PC-3 (cell line): Measurements from ENCODE around the gene TPRKB. TPM values are rescaled to one million over a fixed set of nuclear protein-coding genes. Genes with fewer than 3 reads are reported as not detected.
"Not testable (repeated sequence)": the region's sequence is repeated elsewhere in the genome, so short reads cannot be mapped to it uniquely, and the experiment has no call there.

Experiments used
- ATAC-seq: fragments of 200-7000 bp; cut with Tn5 transposase; 2 replicates; pipeline ENCODE4 v1.9.1; 2020; ENCODE audit warnings: mild to moderate bottlenecking, moderate library complexity
- BruUV-seq: library from RNA; stranded (reverse); fragments of 400-500 nt; replicated peaks from 2 replicates; lab custom pipeline; 2021; lab: Mats Ljungman, UMichigan
- CTCF ChIA-PET: fragments of 300-600 bp; sonication (Branson Sonifier 250); formaldehyde crosslinking; loops from one replicate; lab custom pipeline; 2022; ENCODE audit warnings: antibody characterized with exemption; lab: Charles Lee
- POLR2A ChIA-PET: fragments of 300-600 bp; sonication (Branson Sonifier 250); formaldehyde crosslinking; loops from one replicate; lab custom pipeline; 2022; ENCODE audit warnings: antibody characterized with exemption; ENCODE audit not compliant: unreplicated experiment; lab: Charles Lee
- DNase-seq: peaks from one replicate; pipeline ENCODE4 v3.0.0-alpha.2; 2015
- H2AFZ ChIP-seq: fragments of 300-600 bp; sonication (generic); 2 replicates; pipeline ENCODE4 v1.6.0; 2016; ENCODE audit warnings: antibody characterized with exemption, low read length
- H3F3A ChIP-seq: fragments of 300-600 bp; sonication (generic); one replicate; pipeline ENCODE4 v1.6.0; 2017; ENCODE audit warnings: antibody characterized with exemption, low read length, control low read depth, mild to moderate bottlenecking; ENCODE audit not compliant: unreplicated experiment
- H3K27ac ChIP-seq: fragments of 300-600 bp; sonication (generic); 2 replicates; pipeline ENCODE4 v1.5.1; 2016; ENCODE audit warnings: mild to moderate bottlenecking, low read length
- H3K27me3 ChIP-seq: fragments of 300-600 bp; sonication (generic); 2 replicates; pipeline ENCODE4 v1.6.1; 2016; ENCODE audit warnings: low read length, mixed read lengths
- H3K36me3 ChIP-seq: fragments of 300-600 bp; sonication (generic); 2 replicates; pipeline ENCODE4 v1.6.1; 2016; ENCODE audit warnings: low read depth, mixed run types, low read length, mixed read lengths
- H3K4me1 ChIP-seq: fragments of 300-600 bp; sonication (generic); 2 replicates; pipeline ENCODE4 v1.5.1; 2016; ENCODE audit warnings: low read length; ENCODE audit not compliant: insufficient read depth
- H3K4me2 ChIP-seq: fragments of 300-600 bp; sonication (generic); 2 replicates; pipeline ENCODE4 v1.6.0; 2016; ENCODE audit warnings: low read length
- H3K4me3 ChIP-seq: fragments of 300-600 bp; sonication (generic); 2 replicates; pipeline ENCODE4 v1.5.1; 2016; ENCODE audit warnings: mild to moderate bottlenecking, low read length, mixed read lengths
- H3K79me2 ChIP-seq: fragments of 300-600 bp; sonication (generic); 2 replicates; pipeline ENCODE4 v1.6.1; 2017; ENCODE audit warnings: low read length, mixed read lengths
- H3K9ac ChIP-seq: fragments of 300-600 bp; sonication (generic); 2 replicates; pipeline ENCODE4 v1.6.0; 2016; ENCODE audit warnings: mild to moderate bottlenecking, low read length
- H3K9me2 ChIP-seq: fragments of 300-600 bp; sonication (generic); replicated peaks from 2 replicates; pipeline ENCODE4 v1.6.1; 2016; ENCODE audit warnings: mixed run types, low read length, mixed read lengths
- H3K9me3 ChIP-seq: fragments of 300-600 bp; sonication (generic); 2 replicates; pipeline ENCODE4 v1.6.1; 2016; ENCODE audit warnings: low read length, mixed read lengths
- H4K20me1 ChIP-seq: fragments of 300-600 bp; sonication (generic); 2 replicates; pipeline ENCODE4 v1.6.1; 2016; ENCODE audit warnings: low read length, mixed read lengths
- EZH2 ChIP-seq: fragments of 300-600 bp; sonication (generic); IDR thresholded peaks from one replicate; pipeline ENCODE4 v1.6.1; 2017; ENCODE audit warnings: antibody characterized with exemption, mild to moderate bottlenecking, low read length; ENCODE audit not compliant: unreplicated experiment
- EZH2phosphoT487 ChIP-seq: fragments of 300-600 bp; sonication (generic); IDR thresholded peaks from 2 replicates; pipeline ENCODE4 v1.6.1; 2018; ENCODE audit warnings: mild to moderate bottlenecking, antibody characterized with exemption, low read length, borderline replicate concordance
- intact Hi-C: fragments of 100-400 bp; cut with micrococcal nuclease; formaldehyde crosslinking; loops from 2 replicates; pipeline ENCODE4 v1.9.0; 2023
- total RNA-seq: library from RNA; depleted of rRNA; stranded (reverse); fragments of >200 nt; gene quantifications from 2 replicates; pipeline ENCODE4 v1.2.3, GENCODE V29; 2014
- TF ChIP-seq, protein P1 (sequence below): fragments of 300-600 bp; sonication (generic); conservative IDR thresholded peaks from 2 replicates; pipeline ENCODE4 v1.5.1; 2017; ENCODE audit warnings: antibody characterized with exemption, low read depth, mild to moderate bottlenecking, low read length

TPRKB gene
- total RNA-seq, 1 experiment from 2014 or later = 51.4 TPM

GRCh38 chr2:73780237-73780582, 43.1 kb upstream of the TPRKB start:
- Histone ChIP-seq H3K36me3 (peaks cover 12% of the 10 kb centered on the region; the same call in 1 of the 2 replicates), H3K27me3 (no peaks in the 10 kb centered on the region), H3K4me2 (peak overlapping the region; percentile 81), H3K27ac (no peak overlapping the region), H4K20me1 (0 out of 2 replicates have a peak, but pooled peaks cover 6% of the 10 kb centered on the region), H3K4me3 (peak overlapping the region; percentile 85; the same call in 1 of the 2 replicates), H3K9me3 (no peaks in the 10 kb centered on the region), H2AFZ (peak overlapping the region; percentile 89), H3K79me2 (peaks cover 34% of the 10 kb centered on the region), H3K4me1 (peaks cover 18% of the 10 kb centered on the region), H3K9ac (no peak overlapping the region; the same call in 1 of the 2 replicates), H3F3A (no peaks in the 10 kb centered on the region), H3K9me2 (no peaks in the 10 kb centered on the region)
- no peak for DNase-seq
- TF ChIP-seq EZH2phosphoT487 (no peak), EZH2 (no peak)
- TF ChIP-seq, protein P1, sequence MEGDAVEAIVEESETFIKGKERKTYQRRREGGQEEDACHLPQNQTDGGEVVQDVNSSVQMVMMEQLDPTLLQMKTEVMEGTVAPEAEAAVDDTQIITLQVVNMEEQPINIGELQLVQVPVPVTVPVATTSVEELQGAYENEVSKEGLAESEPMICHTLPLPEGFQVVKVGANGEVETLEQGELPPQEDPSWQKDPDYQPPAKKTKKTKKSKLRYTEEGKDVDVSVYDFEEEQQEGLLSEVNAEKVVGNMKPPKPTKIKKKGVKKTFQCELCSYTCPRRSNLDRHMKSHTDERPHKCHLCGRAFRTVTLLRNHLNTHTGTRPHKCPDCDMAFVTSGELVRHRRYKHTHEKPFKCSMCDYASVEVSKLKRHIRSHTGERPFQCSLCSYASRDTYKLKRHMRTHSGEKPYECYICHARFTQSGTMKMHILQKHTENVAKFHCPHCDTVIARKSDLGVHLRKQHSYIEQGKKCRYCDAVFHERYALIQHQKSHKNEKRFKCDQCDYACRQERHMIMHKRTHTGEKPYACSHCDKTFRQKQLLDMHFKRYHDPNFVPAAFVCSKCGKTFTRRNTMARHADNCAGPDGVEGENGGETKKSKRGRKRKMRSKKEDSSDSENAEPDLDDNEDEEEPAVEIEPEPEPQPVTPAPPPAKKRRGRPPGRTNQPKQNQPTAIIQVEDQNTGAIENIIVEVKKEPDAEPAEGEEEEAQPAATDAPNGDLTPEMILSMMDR = no peak
- intact Hi-C loops = no loop called here
- BruUV-seq = no TSS peak
- POLR2A ChIA-PET = no interaction called here
- CTCF ChIA-PET = no interaction called here
- no peak; the same call in 1 of the 2 replicates for ATAC-seq

DNA sequence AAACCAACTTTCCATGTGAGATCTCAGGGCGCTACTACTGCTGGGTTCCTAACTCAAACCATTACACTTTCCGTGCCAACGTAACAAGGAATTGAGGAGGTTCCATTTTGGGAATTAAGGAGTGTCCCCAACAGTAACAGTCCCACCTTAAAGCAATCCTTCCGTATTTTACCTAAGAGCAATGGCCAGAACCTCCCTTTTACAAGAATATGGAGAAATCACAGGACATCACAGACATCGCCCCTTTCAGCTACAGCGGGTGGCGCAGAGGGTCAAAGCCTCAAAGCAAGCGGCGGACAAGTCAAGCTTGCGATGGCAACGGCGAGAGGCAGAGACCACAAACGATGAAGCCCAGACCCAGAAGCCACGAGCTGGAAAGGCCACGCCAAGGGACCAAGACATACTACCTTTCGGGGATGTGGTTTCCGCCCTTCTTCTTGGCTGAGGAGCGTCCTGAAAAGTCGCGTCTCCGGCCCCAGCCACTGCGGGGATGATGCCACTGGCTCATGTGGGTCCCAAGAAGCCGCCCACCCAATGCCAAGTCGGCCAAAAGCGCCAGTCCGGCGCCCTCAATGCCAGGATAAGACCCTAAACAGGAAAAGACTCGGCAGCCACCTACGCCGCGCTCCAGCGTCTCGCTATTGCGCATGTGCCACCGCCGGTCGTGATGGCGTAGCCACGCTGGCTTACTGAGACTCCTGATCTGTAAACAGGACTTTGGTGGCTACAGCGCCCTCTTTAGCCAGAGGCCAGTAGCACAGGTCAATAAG, 42.5 kb upstream of the TPRKB start, which contains the start of gene DUSP11:
DUSP11 (minus strand) TSS at position 637 of the 770 bp plus-strand sequence; CDS start at position 508, 129 bp downstream.
- H3K27ac ChIP-seq = peak within 1 kb of the TSS; percentile 6; the same call in 1 of the 2 replicates
- H3K36me3 ChIP-seq = peaks cover 16% of the 10 kb centered on the region; the same call in 1 of the 2 replicates
- H3K9me3 ChIP-seq = no peaks in the 10 kb centered on the region
- intact Hi-C loops = no loop called here
- no peaks in the 10 kb centered on the region for H3K27me3 ChIP-seq
- 0 out of 2 replicates have a peak, but pooled peaks cover 6% of the 10 kb centered on the region for H4K20me1 ChIP-seq
- H3F3A ChIP-seq = no peaks in the 10 kb centered on the region
- no peaks in the 10 kb centered on the region for H3K9me2 ChIP-seq
- peaks cover 18% of the 10 kb centered on the region for H3K4me1 ChIP-seq
- CTCF ChIA-PET = interaction anchor here (0.8 kb wide), 1 partner anchor 399 kb away, joined by 4 read pairs; the partner anchor contains the start of gene MOB1A
- H2AFZ ChIP-seq = peak within 1 kb of the TSS; percentile 89
- peak within 1 kb of the TSS; percentile 85 for H3K4me3 ChIP-seq
- no peak for TF ChIP-seq EZH2
- TF ChIP-seq, protein P1 = peak; percentile 92
- BruUV-seq = TSS peak; percentile 57
- peak within 1 kb of the TSS; percentile 81 for H3K4me2 ChIP-seq
- ATAC-seq (peak; percentile 98), DNase-seq (peak; percentile 98)
- peaks cover 34% of the 10 kb centered on the region for H3K79me2 ChIP-seq
- POLR2A ChIA-PET = no interaction called here
- peak within 1 kb of the TSS; percentile 87 for H3K9ac ChIP-seq

- H3K9me2 ChIP-seq, POLR2A ChIA-PET, intact Hi-C loops, H3K27me3 ChIP-seq, BruUV-seq, H3F3A ChIP-seq, H4K20me1 ChIP-seq, H3K27ac ChIP-seq, ATAC-seq, H3K9me3 ChIP-seq, DNase-seq: not testable (repeated sequence)
- Histone ChIP-seq H3K36me3 (peaks cover 23% of the 10 kb centered on the region; the same call in 1 of the 2 replicates), H3K4me1 (peaks cover 18% of the 10 kb centered on the region), H3K9ac (peak overlapping the region; percentile 87), H3K4me3 (peak overlapping the region; percentile 85), H3K79me2 (peaks cover 34% of the 10 kb centered on the region), H3K4me2 (peak overlapping the region; percentile 81), H2AFZ (peak overlapping the region; percentile 89)
- CTCF ChIA-PET = interaction anchor here (0.8 kb wide), 1 partner anchor 400 kb away, joined by 4 read pairs; the partner anchor contains the start of gene MOB1A
Measured at GRCh38 chr2:73778867-73779466, 41.8 kb upstream of the TPRKB start.
